ENCODE results near the gene ATP1A4. TPM values are rescaled to one million over a fixed set of nuclear protein-coding genes. Genes with fewer than 3 reads are reported as not detected.

ATP1A4 gene
- total and polyA plus RNA-seq, 10 of the 15 experiments (the other 5 are each of a cell fraction or from before 2014, with no cell fraction given), result 0.31 to 1.0 (median 0.54) TPM

GRCh38 chr1:160136926-160137200 is 14.5 kb upstream of the ATP1A4 start:
- SMC1A ChIA-PET (ENCODE audit: uncharacterized antibody, unreplicated experiment), result no interaction called here
- H3K9ac ChIP-seq (ENCODE audit: control insufficient read depth, insufficient read depth, low read length), result no peak overlapping the region
- 82% methylated on average over 5 of the region's 5 CpGs for WGBS (ENCODE audit: insufficient coverage, insufficient replicate concordance, low lambda C conversion rate, missing lambda C conversion rate)
- peaks cover 0 to 3% of the 10 kb centered on the region in 2 experiments; a peak in 2 of 4 replicates for H3K27me3 ChIP-seq (replicated peaks in 1 of 2; ENCODE audit: control insufficient read depth in 2 of 2, insufficient read depth in 2 of 2, low read length in 1 of 2)
- POLR2A ChIA-PET, result no interaction called here
- no peak for ATAC-seq
- RAD21 ChIA-PET (ENCODE audit: unreplicated experiment), result no interaction called here
- no peak overlapping the region for H3K4me3 ChIP-seq
- no peak overlapping the region for H2AFZ ChIP-seq (ENCODE audit: control insufficient read depth, low read depth, low read length)
- no peak overlapping the region for H3K4me2 ChIP-seq (ENCODE audit: control insufficient read depth, insufficient read depth)
- no peaks in the 10 kb centered on the region for H4K20me1 ChIP-seq (ENCODE audit: control insufficient read depth, insufficient read depth)
- no peaks in the 10 kb centered on the region for H3K4me1 ChIP-seq (ENCODE audit: control insufficient read depth, insufficient read depth, low read length)
- BruUV-seq (replicated peaks), result no TSS peak
- FAIRE-seq, result no peak
- H3K79me2 ChIP-seq (ENCODE audit: control insufficient read depth, insufficient read depth, low read length), result no peaks in the 10 kb centered on the region
- H3K9me3 ChIP-seq (replicated peaks; ENCODE audit: control insufficient read depth, insufficient read depth, low read length), result no peaks in the 10 kb centered on the region
- CTCF ChIA-PET, result no interaction called here
- intact Hi-C loops (cut with micrococcal nuclease; ENCODE audit: unreplicated experiment), result no loop called here
- no peaks in the 10 kb centered on the region for H3K36me3 ChIP-seq (ENCODE audit: control insufficient read depth in 2 of 2, insufficient read depth in 2 of 2, low read length in 1 of 2)
- DNase-seq (ENCODE audit: low read depth, low spot score), result no peak
- H3K27ac ChIP-seq (ENCODE audit: control insufficient read depth, insufficient read depth), result no peak overlapping the region
- in situ Hi-C loops (cut with MboI), result no loop called here
- TF ChIP-seq CBX5 (IDR thresholded peaks at IDR 0.05; ENCODE audit: low read depth) (no peak), SREBF1 (IDR thresholded peaks at IDR 0.05; ENCODE audit: low read length) (no peak), EZH2 (IDR thresholded peaks at IDR 0.05; ENCODE audit: borderline replicate concordance, control insufficient read depth, low read depth, low read length) (no peak), E2F8 (IDR thresholded peaks at IDR 0.05; ENCODE audit: low read depth, partially characterized antibody) (no peak), HDGF (IDR thresholded peaks at IDR 0.05) (no peak), NR2F1 (conservative IDR thresholded peaks at IDR 0.05) (no peak), BCLAF1 (IDR thresholded peaks at IDR 0.05) (no peak)
- TF ChIP-seq, protein P1, sequence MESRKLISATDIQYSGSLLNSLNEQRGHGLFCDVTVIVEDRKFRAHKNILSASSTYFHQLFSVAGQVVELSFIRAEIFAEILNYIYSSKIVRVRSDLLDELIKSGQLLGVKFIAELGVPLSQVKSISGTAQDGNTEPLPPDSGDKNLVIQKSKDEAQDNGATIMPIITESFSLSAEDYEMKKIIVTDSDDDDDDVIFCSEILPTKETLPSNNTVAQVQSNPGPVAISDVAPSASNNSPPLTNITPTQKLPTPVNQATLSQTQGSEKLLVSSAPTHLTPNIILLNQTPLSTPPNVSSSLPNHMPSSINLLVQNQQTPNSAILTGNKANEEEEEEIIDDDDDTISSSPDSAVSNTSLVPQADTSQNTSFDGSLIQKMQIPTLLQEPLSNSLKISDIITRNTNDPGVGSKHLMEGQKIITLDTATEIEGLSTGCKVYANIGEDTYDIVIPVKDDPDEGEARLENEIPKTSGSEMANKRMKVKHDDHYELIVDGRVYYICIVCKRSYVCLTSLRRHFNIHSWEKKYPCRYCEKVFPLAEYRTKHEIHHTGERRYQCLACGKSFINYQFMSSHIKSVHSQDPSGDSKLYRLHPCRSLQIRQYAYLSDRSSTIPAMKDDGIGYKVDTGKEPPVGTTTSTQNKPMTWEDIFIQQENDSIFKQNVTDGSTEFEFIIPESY (IDR thresholded peaks at IDR 0.05), result no peak
